Glutamatergic neuron (in vitro differentiated cells): Measurements from ENCODE around the gene DDX19B. TPM values are rescaled to one million over a fixed set of nuclear protein-coding genes. Genes with fewer than 3 reads are reported as not detected.
"Not testable (repeated sequence)": the region's sequence is repeated elsewhere in the genome, so short reads cannot be mapped to it uniquely, and the experiment has no call there.

Source experiments
- DNase-seq: peaks from one replicate; pipeline ENCODE4 v3.0.0; 2022
- H3K27ac Mint-ChIP-seq: one replicate; pipeline ENCODE4 v1.8.0; 2020; ENCODE audit warnings: mild to moderate bottlenecking, mixed read lengths, inconsistent platforms; ENCODE audit not compliant: unreplicated experiment
- H3K27me3 Mint-ChIP-seq: one replicate; pipeline ENCODE4 v1.8.0; 2020; ENCODE audit warnings: mild to moderate bottlenecking, moderate library complexity, mixed read lengths, inconsistent platforms; ENCODE audit not compliant: unreplicated experiment
- H3K36me3 Mint-ChIP-seq: one replicate; pipeline ENCODE4 v1.8.0; 2020; ENCODE audit warnings: mild to moderate bottlenecking, mixed read lengths, inconsistent platforms; ENCODE audit not compliant: unreplicated experiment
- H3K4me1 Mint-ChIP-seq: one replicate; pipeline ENCODE4 v1.8.0; 2020; ENCODE audit warnings: mild to moderate bottlenecking, low read depth, mixed read lengths, inconsistent platforms; ENCODE audit not compliant: unreplicated experiment
- H3K4me3 Mint-ChIP-seq: one replicate; pipeline ENCODE4 v1.8.0; 2020; ENCODE audit warnings: mild to moderate bottlenecking, mixed read lengths, inconsistent platforms; ENCODE audit not compliant: unreplicated experiment
- H3K9me3 Mint-ChIP-seq: one replicate; pipeline ENCODE4 v1.8.0; 2020; ENCODE audit warnings: mild to moderate bottlenecking, moderate library complexity, mixed read lengths, inconsistent platforms; ENCODE audit not compliant: unreplicated experiment
- CTCF ChIP-seq: fragments of 200-600 bp; sonication (generic); IDR thresholded peaks from one replicate; pipeline ENCODE4 v1.5.0; 2021; ENCODE audit not compliant: partially characterized antibody, unreplicated experiment
- long read RNA-seq: library from polyadenylated mRNA; unstranded; transcript quantifications from one replicate; pipeline ENCODE4 v2.0.0, GENCODE V29; 2020; ENCODE audit not compliant: unreplicated experiment
- total RNA-seq: library from RNA; stranded (reverse); fragmentation: NEBNext Ultra II Directional; extraction: Animal tissue kit (Norgen Biotek cat#: 25700); gene quantifications from one replicate; pipeline ENCODE4 v1.2.1, GENCODE V29; 2021; ENCODE audit not compliant: unreplicated experiment

The DDX19B gene
- 50.4 TPM for total RNA-seq
- long read RNA-seq, transcript DDX19B-203 (10 exons, 1,717 nt): minor isoform, 5 of 59 reads
- long read RNA-seq, transcript DDX19B-201 (12 exons, 3,386 nt): major isoform, 42 of 59 reads
- long read RNA-seq, partial matches to known transcripts: 2 of 59 reads
- long read RNA-seq, other reads (novel, unspliced or antisense): 10 of 59 reads

DNA sequence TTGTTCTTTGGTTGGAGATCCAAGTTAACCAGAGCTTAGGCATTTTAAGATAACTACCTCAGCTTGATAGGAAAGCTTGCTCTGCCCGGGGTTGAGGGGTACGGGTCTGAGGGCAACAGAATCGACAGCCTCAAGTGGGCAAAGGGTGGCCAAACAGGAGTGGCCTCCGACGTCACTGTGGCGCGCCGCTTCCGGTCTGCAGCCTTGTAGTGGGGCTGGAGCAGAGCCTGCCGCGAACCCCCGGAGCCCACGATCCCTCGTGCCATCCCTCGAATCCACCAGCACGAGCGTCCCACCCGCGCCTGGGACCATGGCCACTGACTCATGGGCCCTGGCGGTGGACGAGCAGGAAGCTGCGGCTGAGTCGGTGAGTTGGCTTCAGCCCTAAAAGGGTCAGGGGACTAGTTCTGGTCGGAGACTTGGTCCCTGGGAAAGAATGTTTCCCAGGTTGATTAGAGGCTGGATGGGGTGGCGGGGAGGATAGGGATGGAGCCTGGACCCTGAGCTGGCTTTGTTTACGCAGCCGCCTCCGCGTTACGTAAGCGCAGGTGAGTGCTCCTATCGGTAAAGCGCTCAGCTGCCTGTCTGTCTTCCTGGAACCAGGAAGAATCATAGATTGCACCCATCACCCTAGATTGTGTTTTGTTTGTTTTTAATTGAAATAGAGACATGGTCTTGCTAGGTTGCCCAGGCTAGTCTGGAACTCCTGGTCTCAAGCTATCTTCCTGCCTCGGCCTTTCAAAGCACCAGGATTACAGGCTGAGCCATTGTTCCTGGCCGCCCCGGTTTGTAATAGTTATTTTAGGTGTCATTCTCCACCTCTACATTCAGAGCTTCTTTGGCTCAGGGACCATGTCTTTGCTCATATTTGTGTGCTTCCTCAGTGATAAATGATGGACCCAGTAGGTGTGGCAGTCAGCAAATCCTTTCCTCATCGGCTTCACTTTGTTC, at the start of gene DDX19B:
Gene DDX19B, plus strand, starts transcription at position 199 of the 951 bp plus-strand sequence. Its CDS starts 112 bp downstream, at position 311.
- DNase-seq: peak; percentile 78
- peak within 1 kb of the TSS; percentile 96 for H3K4me3 Mint-ChIP-seq
- peak within 1 kb of the TSS; percentile 93 for H3K27ac Mint-ChIP-seq
- peaks cover 4% of the 10 kb centered on the region for H3K4me1 Mint-ChIP-seq
- H3K9me3 Mint-ChIP-seq: peaks cover 3% of the 10 kb centered on the region
- TF ChIP-seq CTCF: no peak
- peaks cover 11% of the 10 kb centered on the region for H3K36me3 Mint-ChIP-seq
- H3K27me3 Mint-ChIP-seq: no peaks in the 10 kb centered on the region

GRCh38 chr16:70249697-70250096, 49.3 kb upstream of the DDX19B start:
- H3K27ac Mint-ChIP-seq, H3K36me3 Mint-ChIP-seq, DNase-seq, H3K27me3 Mint-ChIP-seq, H3K9me3 Mint-ChIP-seq, H3K4me1 Mint-ChIP-seq: not testable (repeated sequence)
- H3K4me3 Mint-ChIP-seq: peak overlapping the region; percentile 85

GRCh38 chr16:70250748-70251628, 48.0 kb upstream of the DDX19B start:
- Mint-ChIP-seq H3K4me3 (peak overlapping the region; percentile 85), H3K36me3 (no peaks in the 10 kb centered on the region), H3K4me1 (peaks cover 3% of the 10 kb centered on the region), H3K27ac (peak overlapping the region; percentile 81), H3K27me3 (peaks cover 7% of the 10 kb centered on the region), H3K9me3 (peaks cover 8% of the 10 kb centered on the region)
- TF ChIP-seq CTCF: no peak
- DNase-seq: peak; percentile 71

GRCh38 chr16:70251629-70252354, 47.2 kb upstream of the DDX19B start, which contains the start of gene EXOSC6:
Gene EXOSC6 (minus strand): TSS chr16:70251940. CDS start chr16:70251900, 40 bp downstream.
- peak; percentile 93 for DNase-seq
- peak; percentile 77 for TF ChIP-seq CTCF
- H3K4me3 Mint-ChIP-seq: peak within 1 kb of the TSS; percentile 85
- H3K27ac Mint-ChIP-seq: peak within 1 kb of the TSS; percentile 92
- H3K36me3 Mint-ChIP-seq: no peaks in the 10 kb centered on the region
- peaks cover 8% of the 10 kb centered on the region for H3K9me3 Mint-ChIP-seq
- H3K4me1 Mint-ChIP-seq: peaks cover 3% of the 10 kb centered on the region
- peaks cover 5% of the 10 kb centered on the region for H3K27me3 Mint-ChIP-seq
